Fibroblast of skin of scalp (primary cell): ENCODE results near the gene UBE3D.
"Not testable (repeated sequence)": the region's sequence is repeated elsewhere in the genome, so short reads cannot be mapped to it uniquely, and the experiment has no call there.

Experiments
- DNase-seq: peaks from one replicate; pipeline ENCODE4 v3.0.0-alpha.2; 2013

UBE3D gene

GRCh38 chr6:82870582-82871172 lies 195.0 kb downstream of the UBE3D start:
- no peak for DNase-seq

DNA sequence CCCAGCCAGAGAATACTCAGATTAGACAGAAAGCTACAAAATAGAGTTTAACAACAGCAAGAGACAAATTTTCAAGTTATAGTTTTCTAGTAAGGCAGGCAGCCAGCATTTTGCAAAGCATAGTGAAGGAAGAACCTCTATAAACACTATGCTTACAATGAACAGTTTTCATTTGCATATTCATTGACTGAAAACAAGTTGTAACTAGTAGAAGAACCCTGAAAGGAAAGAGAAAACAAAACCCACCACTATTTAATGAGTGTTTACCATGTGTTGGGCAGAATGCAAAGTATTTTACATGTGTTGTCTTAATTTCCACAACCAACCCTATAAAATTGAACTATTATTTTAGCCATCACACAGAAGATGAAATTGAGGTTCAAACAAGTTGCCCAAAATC lies 196.1 kb downstream of the UBE3D start:
- DNase-seq: no peak

DNA sequence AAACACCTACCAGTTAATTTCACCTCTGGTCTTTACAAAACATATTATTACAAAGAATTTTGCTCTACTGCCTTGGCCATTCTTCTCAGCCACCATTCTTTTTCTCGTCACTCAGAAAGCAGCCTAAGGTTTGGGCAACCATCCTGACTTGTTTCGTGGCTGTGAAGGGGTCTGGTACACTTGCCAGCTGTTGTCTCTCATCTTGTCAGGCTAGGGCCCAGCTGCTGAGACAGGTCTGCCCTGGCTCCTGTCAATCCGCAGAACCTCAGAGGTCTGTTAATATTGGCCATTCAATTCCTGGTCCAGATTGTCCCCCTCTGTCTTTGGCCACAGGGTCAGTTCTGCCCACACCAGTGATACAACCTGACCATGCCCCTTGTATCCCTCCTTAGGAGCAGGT lies 197.7 kb downstream of the UBE3D start:
- DNase-seq: no peak

DNA sequence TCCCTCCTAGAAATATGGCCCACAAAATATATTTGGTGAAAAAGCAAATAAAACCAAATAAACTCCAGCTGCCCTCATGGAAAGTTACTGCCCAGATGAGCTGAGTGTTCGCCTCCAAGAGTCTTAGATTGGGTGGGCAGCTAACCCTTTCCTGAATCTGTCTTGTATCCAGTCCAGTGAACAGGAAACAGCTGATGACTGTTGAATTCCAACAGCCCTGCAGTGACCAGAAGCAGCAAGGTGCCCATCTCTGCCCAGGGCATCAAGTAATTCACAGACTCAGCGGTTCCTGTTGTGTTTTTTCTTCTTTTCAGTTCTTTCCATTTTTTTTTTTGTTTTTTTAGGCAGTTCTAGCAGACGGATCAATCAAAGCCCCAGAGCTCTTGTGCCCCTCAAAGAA lies 199.2 kb downstream of the UBE3D start:
- DNase-seq: no peak

DNA sequence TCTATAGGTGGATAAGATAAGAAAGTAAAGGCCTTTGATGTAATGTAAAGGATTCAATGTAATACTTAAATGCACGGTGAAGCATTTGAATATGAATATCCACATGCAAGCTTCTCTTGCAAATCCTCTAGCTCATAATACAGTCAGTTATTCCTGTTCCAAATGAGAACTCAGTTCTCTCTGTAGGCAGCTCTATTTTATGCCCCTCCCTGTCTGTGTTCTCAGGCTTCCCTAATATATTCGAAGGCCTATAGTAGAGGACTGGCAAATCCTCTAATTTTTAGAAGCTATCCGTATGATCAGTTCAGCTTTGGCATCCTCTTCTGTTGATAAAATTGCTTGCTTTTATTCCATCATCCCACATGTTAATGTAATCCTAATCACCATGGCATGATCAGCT lies 200.2 kb downstream of the UBE3D start:
- no peak for DNase-seq

GRCh38 chr6:82863781-82864180 lies 201.9 kb downstream of the UBE3D start:
- DNase-seq: no peak

GRCh38 chr6:82862543-82862942 lies 203.1 kb downstream of the UBE3D start:
- peak; percentile 85 for DNase-seq

- DNase-seq: peak; percentile 41
Measured at GRCh38 chr6:82861121-82861520, 204.5 kb downstream of the UBE3D start.

DNA sequence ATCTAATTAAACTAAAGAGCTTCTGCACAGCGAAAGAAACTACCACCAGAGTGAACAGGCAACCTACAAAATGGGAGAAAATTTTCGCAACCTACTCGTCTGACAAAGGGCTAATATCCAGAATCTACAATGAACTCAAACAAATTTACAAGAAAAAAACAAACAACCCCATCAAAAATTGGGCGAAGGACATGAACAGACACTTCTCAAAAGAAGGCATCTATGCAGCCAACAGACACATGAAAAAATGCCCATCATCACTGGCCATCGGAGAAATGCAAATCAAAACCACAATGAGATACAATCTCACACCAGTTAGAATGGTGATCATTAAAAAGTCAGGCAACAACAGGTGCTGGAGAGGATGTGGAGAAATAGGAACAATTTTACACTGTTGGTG lies 209.6 kb downstream of the UBE3D start:
- DNase-seq: not testable (repeated sequence)

- DNase-seq: not testable (repeated sequence)
Measured at GRCh38 chr6:82852904-82853303, 212.7 kb downstream of the UBE3D start.

GRCh38 chr6:82843291-82843885 lies 222.3 kb downstream of the UBE3D start:
- no peak for DNase-seq

- peak; percentile 77 for DNase-seq
Measured at GRCh38 chr6:82842721-82843120, 222.9 kb downstream of the UBE3D start.
